ENCODE results near the gene SNAP47. TPM values are rescaled to one million over a fixed set of nuclear protein-coding genes. Genes with fewer than 3 reads are reported as not detected.
A peak's percentile ranks its signal among the peaks of the same experiment; 100 is the strongest.

Gene SNAP47
- total RNA-seq, 1 experiment from 2014 or later, result 59.8 TPM

DNA sequence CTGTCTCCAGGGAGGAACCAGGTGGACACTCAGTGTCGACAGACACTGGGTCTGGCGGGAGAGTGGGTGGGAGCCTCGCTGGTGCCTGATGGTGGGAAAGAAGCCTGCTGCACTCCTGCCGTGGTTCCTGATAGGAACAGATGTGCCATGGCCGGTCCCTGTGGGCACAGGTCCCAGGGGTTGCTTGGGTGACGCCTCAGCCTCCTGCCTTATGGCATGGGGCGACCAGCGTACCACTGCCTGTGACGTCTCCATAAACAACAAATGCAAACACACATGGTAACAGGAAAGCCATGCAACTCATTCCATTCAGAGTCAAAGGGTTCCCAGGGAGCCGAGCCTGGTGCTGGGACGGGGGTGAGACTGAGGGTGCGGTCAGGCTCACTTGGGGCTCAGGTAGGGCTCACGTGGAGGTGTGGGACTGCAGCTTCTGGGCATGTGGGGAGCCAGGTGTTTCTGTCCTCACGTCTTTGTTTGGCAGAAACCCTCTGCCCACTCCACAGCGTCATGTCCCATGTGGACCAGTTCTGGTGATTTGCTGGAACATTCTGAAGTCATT is 34.8 kb downstream of the SNAP47 start:
- Histone ChIP-seq H3K27me3 (no peaks in the 10 kb centered on the region), H3K9me3 (no peaks in the 10 kb centered on the region), H3K4me3 (no peak overlapping the region), H3K36me3 (peaks cover 43% of the 10 kb centered on the region)
- DNase-seq, result no peak

- no peak for DNase-seq
- no peaks in the 10 kb centered on the region for H3K9me3 ChIP-seq
- H3K36me3 ChIP-seq, result peaks cover 41% of the 10 kb centered on the region
- H3K4me3 ChIP-seq, result no peak overlapping the region
- no peaks in the 10 kb centered on the region for H3K27me3 ChIP-seq
These were observed 35.6 kb downstream of the SNAP47 start for GRCh38 chr1:227770812-227771211.

DNA sequence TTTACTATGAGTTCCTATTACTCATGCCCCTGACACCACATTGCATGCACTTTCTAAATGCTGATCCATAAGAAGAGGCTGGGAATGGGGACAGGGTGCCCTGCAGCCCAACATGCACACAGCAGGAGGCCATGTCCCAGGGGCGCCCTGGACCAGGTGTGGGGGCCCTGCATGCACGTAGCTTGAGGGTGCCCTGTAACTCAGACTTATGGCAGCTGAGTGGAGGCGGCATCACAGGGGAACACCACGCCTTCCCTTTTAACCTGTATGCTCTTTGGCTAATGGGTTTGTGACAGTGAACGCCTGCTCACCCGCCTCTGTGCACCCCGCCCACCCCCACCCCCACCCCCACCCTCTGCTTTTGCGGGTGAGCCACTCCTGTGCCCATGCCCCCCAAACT is 36.1 kb downstream of the SNAP47 start:
- no peak for DNase-seq
- Histone ChIP-seq H3K9me3 (no peaks in the 10 kb centered on the region), H3K4me3 (no peak overlapping the region), H3K36me3 (peaks cover 41% of the 10 kb centered on the region), H3K27me3 (no peaks in the 10 kb centered on the region)

DNA sequence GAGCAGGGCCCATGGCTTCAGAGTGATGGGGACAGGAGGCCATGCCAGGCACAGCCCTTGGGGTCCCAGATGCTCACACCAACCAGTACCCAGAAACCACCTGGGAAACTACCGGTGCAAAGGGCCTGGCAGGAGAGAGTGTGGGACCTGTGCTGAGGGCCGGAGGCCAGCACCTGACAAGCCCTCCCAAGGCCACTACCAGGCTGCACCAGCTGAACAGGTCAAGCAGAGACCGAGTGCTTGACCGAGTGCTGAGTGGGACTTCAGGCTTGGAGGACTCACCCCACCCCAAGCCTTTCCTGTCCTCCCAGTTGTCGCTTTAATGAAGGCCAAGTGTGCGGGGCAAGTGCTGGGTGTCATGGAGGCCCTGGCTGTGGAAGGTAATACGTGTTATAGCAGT is 36.5 kb downstream of the SNAP47 start:
- H3K9me3 ChIP-seq, result no peaks in the 10 kb centered on the region
- H3K36me3 ChIP-seq, result peaks cover 41% of the 10 kb centered on the region
- no peaks in the 10 kb centered on the region for H3K27me3 ChIP-seq
- no peak overlapping the region for H3K4me3 ChIP-seq
- DNase-seq, result no peak

GRCh38 chr1:227773558-227773957 is 38.3 kb downstream of the SNAP47 start:
- no peak for DNase-seq
- no peaks in the 10 kb centered on the region for H3K9me3 ChIP-seq
- H3K27me3 ChIP-seq, result no peaks in the 10 kb centered on the region
- peaks cover 23% of the 10 kb centered on the region for H3K36me3 ChIP-seq
- no peak overlapping the region for H3K4me3 ChIP-seq

GRCh38 chr1:227774051-227774731 is 39.0 kb downstream of the SNAP47 start:
- no peak for DNase-seq
- Histone ChIP-seq H3K27me3 (no peaks in the 10 kb centered on the region), H3K36me3 (peaks cover 19% of the 10 kb centered on the region), H3K9me3 (no peaks in the 10 kb centered on the region), H3K4me3 (no peak overlapping the region)

GRCh38 chr1:227774821-227775661 is 39.8 kb downstream of the SNAP47 start:
- no peaks in the 10 kb centered on the region for H3K27me3 ChIP-seq
- no peak for DNase-seq
- no peak overlapping the region for H3K4me3 ChIP-seq
- H3K9me3 ChIP-seq, result no peaks in the 10 kb centered on the region
- H3K36me3 ChIP-seq, result peaks cover 22% of the 10 kb centered on the region

DNA sequence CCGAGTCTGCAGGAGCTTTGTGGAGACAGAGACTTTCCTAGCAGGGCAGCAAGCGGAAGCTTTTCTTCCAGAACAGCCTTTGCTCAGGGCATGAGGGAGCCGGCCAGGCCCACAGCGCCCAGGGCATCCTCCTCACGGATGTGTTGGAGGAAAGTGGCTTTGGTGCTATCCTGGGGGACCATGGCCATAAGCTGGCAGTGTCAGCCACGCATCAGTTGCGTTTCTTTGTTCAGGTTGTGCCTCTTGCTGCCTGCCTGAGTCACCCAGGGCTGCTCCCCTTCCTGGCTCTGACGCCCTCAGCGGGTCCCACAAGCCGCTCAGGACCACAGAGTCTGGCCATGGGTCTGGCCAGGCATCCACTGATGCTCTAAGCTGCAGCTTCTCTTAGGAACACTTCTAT is 40.6 kb downstream of the SNAP47 start:
- Histone ChIP-seq H3K36me3 (peaks cover 21% of the 10 kb centered on the region), H3K9me3 (no peaks in the 10 kb centered on the region), H3K4me3 (no peak overlapping the region), H3K27me3 (no peaks in the 10 kb centered on the region)
- no peak for DNase-seq

DNA sequence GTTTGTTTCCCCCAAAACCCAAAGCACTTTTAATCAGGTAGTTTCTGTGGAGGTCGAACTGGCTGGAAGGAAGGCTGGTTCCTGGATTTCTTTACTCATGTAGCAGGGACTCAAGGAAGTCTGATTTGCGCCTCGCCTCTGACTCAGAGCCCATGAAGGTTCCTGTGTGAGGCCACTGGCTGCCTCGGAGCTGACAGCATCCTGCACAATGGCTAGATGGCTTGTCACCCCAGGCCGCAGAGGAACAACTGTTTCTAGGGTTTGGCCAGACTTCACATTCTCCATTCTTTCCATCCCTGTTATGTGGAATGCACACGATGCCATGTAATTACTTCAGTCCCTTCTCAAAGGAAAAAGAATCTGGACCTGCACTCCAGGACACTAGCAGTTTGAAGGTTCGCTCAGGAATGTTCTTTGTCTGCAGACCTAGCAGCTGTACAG is 41.1 kb downstream of the SNAP47 start:
- Histone ChIP-seq H3K36me3 (peaks cover 21% of the 10 kb centered on the region), H3K4me3 (no peak overlapping the region), H3K27me3 (no peaks in the 10 kb centered on the region), H3K9me3 (no peaks in the 10 kb centered on the region)
- DNase-seq, result peak; percentile 37

GRCh38 chr1:227777156-227777555 is 41.9 kb downstream of the SNAP47 start:
- DNase-seq, result no peak
- Histone ChIP-seq H3K27me3 (no peaks in the 10 kb centered on the region), H3K36me3 (peaks cover 22% of the 10 kb centered on the region), H3K9me3 (no peaks in the 10 kb centered on the region), H3K4me3 (no peak overlapping the region)

DNA sequence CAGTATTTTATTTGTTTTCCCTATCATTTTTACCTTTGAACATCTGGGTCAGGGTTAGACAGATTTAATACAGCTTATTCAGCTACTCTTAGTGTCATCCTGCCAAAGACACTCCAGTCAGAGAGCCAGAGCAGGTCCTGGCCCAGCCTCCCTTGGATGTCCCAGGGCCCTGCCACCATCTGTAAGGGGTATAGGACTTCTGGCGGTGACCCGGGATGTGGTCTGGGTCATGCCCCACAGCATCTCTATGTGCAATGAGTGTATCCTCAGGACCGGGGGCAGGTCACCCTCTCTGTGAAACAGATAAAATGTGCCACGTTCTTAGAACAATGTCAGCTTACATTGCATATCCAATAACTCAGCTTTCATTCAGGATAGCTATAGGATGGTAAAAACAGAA is 42.4 kb downstream of the SNAP47 start:
- peaks cover 24% of the 10 kb centered on the region for H3K36me3 ChIP-seq
- no peaks in the 10 kb centered on the region for H3K27me3 ChIP-seq
- DNase-seq, result no peak
- no peak overlapping the region for H3K4me3 ChIP-seq
- H3K9me3 ChIP-seq, result no peaks in the 10 kb centered on the region

DNA sequence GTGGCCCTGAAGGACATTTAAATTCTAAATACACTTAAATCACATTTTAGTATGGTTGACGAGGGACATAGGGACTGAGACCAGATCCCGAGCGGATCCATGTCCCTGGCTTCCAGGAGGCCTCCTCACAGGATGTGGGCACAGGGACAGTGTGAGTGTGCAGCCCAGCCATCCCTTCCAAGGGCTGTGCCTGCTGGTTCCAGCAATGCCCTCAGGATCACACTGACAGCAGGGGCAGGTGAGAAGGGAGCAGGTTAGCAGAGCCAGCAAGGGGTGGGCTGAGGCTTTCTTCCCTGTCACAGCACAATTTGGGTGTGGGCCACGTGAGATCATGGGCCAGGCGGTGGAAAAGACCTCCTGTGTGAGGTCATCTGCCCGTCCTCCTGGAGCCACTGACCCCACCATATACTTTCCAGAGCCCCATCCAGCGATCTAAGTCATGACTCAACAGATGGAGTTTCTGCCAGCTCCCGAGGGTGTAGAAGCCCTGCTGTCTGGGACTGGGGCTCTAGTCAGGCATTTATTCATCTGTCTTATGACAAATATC is 43.2 kb downstream of the SNAP47 start:
- peak; percentile 93 for DNase-seq
- Histone ChIP-seq H3K9me3 (no peaks in the 10 kb centered on the region), H3K4me3 (no peak overlapping the region), H3K27me3 (no peaks in the 10 kb centered on the region), H3K36me3 (peaks cover 24% of the 10 kb centered on the region)

DNA sequence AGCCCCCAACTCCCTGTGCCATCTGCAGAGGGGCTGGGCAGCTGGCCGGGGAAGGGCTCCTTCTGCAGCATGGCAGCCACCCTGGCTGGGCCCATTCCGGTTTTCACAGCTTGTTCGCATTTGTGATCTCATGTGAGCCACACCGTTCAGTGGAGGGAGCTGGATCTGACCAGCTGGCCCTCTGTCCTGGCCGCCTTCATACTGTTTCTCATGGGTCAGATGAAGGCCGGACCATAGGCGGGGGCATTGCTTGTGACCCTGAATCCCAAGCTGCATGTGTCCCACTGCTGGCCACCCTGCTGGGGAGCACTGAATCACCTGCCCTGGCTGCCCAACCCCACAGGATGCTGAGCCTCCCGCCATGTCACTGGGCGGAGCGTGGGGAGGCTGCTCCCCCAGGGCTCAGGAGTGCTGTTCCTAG is 43.8 kb downstream of the SNAP47 start:
- no peaks in the 10 kb centered on the region for H3K27me3 ChIP-seq
- peaks cover 24% of the 10 kb centered on the region for H3K36me3 ChIP-seq
- no peak overlapping the region for H3K4me3 ChIP-seq
- no peaks in the 10 kb centered on the region for H3K9me3 ChIP-seq
- no peak for DNase-seq

GRCh38 chr1:227779685-227780084 is 44.5 kb downstream of the SNAP47 start:
- H3K9me3 ChIP-seq, result no peaks in the 10 kb centered on the region
- no peaks in the 10 kb centered on the region for H3K27me3 ChIP-seq
- H3K36me3 ChIP-seq, result peaks cover 24% of the 10 kb centered on the region
- no peak overlapping the region for H3K4me3 ChIP-seq
- DNase-seq, result no peak

DNA sequence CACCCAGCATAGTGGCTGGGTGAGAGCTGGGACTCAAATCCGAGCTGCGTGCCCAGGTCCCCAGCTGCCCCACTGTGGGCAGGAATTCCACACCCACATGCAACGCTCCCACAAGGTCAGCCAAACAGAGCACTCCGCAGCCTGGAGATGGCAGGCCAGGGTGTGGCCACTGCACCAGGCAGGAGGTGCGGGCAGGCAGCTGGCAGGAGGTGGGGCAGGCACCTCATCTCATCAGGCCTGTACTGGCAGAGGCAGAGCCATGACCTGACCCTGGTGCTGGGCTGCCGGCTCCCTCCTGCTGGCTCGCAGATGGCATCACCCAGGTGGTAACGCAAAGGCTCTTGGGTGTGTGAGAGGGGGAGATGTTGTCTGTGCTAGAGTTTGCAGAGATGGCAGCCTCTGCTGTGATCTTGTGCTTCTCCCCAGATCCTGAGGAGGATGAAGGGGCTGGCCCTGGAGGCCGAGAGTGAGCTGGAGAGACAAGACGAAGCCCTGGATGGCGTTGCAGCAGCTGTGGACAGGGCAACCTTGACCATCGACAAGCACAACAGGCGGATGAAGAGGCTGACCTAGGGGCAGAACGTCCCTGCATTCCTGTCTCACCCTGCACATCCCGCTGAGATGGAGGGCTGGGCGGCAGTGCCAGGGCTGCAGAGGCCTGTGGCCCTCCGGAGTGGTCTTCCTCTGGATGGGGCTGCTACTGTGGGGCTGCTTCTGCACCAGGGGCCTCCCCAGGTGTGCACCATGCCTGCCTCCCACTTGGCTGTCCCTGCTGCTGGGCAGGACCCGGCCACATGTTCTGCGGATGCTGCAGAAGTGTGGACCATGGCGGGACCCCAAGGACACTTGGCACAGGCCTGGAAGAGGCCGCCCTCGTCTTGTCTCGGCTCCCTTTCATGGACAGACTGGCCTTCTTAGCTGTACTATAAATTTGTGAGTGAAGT is 45.1 kb downstream of the SNAP47 start:
- Histone ChIP-seq H3K36me3 (peaks cover 21% of the 10 kb centered on the region), H3K27me3 (no peaks in the 10 kb centered on the region), H3K9me3 (no peaks in the 10 kb centered on the region), H3K4me3 (no peak overlapping the region)
- DNase-seq, result no peak

DNA sequence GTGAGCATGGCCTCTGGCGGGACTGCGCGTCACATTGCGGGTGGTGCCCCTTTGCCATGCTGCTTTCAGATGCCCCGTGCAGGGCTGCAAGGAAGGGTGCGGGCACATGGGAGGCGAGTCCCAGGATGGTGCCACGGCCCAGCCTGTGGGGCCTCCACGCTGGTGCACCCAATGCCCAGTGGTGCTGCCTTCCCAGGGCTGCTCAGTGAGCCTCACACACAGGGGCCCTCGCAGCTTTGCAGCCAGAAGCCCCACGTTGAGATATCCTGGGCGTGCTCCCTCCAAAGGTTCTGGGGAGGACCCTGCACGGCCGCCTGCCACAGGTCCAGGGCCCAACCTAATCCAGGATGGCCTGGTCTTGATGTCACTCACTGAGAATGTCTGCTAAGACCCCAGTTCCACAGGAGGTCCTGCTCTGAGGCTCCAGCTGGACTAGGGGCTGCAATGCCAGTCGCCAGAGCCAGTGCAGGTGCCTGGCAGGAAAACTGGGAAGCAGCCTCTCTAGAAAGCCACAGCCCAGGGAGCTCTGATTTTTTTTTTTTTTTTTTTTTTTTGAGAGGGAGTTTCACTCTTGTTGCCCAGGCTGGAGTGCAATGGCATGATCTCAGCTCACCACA is 46.2 kb downstream of the SNAP47 start:
- H3K4me3 ChIP-seq, result no peak overlapping the region
- no peaks in the 10 kb centered on the region for H3K27me3 ChIP-seq
- DNase-seq, result no peak
- peaks cover 15% of the 10 kb centered on the region for H3K36me3 ChIP-seq
- H3K9me3 ChIP-seq, result no peaks in the 10 kb centered on the region

Measured in MG63 (cell line).